Activated CD8-positive, alpha-beta memory T cell treated with anti-CD3 and anti-CD28 coated beads, Interleukin-2, amount 50 U/mL, for 48 hours (primary cell): ENCODE results near the gene CORO7.
A peak's percentile ranks its signal among the peaks of the same experiment; 100 is the strongest.

Experiments used
- DNase-seq: peaks from one replicate; pipeline ENCODE4 v3.0.0-alpha.2; 2020

Gene CORO7

DNA sequence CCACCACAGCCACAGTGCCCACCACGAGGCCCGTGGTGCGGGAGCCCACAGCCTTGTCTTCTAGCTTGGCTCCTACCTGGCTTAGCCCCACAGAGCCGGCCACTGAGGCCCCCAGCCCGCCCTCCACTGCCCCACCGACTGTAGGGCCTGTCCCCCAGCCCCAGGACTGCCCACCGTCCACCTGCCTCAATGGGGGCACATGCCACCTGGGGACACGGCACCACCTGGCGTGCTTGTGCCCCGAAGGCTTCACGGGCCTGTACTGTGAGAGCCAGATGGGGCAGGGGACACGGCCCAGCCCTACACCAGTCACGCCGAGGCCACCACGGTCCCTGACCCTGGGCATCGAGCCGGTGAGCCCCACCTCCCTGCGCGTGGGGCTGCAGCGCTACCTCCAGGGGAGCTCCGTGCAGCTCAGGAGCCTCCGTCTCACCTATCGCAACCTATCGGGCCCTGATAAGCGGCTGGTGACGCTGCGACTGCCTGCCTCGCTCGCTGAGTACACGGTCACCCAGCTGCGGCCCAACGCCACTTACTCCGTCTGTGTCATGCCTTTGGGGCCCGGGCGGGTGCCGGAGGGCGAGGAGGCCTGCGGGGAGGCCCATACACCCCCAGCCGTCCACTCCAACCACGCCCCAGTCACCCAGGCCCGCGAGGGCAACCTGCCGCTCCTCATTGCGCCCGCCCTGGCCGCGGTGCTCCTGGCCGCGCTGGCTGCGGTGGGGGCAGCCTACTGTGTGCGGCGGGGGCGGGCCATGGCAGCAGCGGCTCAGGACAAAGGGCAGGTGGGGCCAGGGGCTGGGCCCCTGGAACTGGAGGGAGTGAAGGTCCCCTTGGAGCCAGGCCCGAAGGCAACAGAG is 34.2 kb downstream of the CORO7 start:
- no peak for DNase-seq

DNA sequence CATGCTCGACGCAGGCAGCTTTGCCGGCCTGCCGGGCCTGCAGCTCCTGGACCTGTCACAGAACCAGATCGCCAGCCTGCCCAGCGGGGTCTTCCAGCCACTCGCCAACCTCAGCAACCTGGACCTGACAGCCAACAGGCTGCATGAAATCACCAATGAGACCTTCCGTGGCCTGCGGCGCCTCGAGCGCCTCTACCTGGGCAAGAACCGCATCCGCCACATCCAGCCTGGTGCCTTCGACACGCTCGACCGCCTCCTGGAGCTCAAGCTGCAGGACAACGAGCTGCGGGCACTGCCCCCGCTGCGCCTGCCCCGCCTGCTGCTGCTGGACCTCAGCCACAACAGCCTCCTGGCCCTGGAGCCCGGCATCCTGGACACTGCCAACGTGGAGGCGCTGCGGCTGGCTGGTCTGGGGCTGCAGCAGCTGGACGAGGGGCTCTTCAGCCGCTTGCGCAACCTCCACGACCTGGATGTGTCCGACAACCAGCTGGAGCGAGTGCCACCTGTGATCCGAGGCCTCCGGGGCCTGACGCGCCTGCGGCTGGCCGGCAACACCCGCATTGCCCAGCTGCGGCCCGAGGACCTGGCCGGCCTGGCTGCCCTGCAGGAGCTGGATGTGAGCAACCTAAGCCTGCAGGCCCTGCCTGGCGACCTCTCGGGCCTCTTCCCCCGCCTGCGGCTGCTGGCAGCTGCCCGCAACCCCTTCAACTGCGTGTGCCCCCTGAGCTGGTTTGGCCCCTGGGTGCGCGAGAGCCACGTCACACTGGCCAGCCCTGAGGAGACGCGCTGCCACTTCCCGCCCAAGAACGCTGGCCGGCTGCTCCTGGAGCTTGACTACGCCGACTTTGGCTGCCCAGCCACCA is 35.1 kb downstream of the CORO7 start:
- no peak for DNase-seq

DNA sequence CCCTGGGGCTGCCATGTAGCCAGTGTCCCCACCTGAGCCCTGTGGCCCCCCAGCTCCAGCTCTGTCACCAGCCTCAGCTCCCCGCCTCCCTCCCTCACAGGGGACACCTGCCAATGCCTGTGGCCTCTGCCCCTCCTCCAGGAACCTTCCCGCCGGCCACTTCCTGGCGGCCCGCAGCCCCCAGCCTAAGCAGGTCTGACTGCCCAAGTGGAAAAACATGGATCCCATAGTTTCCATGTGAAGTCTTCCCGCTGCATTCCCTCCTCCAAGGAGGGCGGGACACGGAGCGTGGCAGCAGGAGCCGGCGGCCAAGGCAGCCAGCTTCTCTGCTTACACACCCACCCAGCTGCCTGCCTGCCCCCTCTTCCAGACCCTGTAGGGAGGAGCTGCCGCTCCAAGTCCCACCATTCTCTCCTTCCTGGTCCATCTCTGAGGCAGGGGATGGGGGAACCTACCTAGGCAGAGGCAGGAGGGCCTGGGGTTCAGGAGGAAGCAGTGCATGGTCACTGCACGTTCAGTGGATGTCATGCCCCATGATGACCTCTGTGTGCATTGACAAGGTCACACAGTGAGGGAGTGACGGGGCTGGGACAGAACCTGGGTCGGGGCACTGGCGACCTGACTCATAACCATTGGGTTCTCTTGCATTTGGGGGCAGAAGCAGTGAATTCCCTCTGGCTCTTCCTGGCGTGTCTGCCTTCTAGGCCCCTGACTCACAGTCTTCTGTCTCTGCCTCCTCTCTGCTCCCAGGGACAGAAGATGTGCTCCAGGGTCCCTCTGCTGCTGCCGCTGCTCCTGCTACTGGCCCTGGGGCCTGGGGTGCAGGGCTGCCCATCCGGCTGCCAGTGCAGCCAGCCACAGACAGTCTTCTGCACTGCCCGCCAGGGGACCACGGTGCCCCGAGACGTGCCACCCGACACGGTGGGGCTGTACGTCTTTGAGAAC is 36.0 kb downstream of the CORO7 start:
- DNase-seq, result no peak

DNA sequence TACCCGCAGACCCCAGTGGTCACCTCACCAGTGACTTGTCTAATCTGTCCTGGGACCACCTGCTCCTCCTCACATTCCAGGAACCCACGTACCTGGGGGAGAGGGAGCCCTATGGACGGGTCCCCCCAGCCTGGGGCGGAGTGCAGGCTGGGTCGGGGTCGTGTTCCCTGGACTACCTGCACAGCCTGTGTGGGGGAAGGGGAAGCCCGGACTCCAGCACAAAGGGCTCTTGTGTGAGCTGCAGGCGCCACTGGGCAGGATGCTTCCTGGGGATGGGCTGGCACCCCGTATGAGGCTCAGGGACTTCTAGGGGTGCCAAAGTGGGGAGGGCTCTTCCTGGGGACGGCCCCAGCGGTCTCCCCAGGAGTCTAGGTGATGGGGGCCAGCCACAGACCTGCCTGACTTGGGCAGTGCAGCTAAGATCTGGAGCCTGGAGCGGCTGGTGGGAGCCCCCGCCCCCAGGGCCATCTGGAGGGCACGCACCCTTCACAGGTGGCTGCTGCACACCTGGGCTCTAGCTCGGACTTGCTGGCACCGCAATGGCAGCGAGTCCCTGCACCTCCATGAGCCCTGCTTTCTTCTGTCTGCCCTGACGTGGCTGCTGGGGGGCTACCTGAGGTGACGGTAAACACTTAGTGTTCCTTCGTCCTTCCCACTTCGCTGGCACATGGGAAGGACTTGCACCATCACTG is 37.3 kb downstream of the CORO7 start:
- no peak for DNase-seq

DNA sequence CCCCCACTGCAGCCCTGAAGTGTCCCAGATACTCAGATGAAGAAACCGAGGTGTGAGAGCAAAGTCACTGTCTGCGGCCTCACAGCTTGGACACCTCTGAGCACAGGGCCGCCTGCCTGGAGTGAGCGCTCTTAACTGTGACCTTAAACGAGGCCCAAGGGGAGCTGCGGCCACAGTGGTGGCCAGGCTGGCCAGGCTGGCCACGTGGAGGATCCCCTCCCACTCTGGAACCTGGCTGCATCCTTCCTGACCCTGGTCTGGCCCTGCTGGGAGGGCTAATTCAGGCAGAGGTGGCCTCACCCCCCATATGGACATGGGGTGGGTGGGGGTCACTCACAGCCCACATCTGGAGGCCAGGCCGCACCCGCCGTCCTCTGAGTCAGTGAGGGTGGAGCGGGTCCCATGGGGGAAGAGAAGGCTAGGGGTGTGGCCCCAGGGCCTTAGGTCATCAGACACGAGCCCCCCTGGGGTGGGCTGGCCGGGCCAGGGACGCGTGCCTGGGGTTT is 38.2 kb downstream of the CORO7 start:
- DNase-seq, result no peak

DNA sequence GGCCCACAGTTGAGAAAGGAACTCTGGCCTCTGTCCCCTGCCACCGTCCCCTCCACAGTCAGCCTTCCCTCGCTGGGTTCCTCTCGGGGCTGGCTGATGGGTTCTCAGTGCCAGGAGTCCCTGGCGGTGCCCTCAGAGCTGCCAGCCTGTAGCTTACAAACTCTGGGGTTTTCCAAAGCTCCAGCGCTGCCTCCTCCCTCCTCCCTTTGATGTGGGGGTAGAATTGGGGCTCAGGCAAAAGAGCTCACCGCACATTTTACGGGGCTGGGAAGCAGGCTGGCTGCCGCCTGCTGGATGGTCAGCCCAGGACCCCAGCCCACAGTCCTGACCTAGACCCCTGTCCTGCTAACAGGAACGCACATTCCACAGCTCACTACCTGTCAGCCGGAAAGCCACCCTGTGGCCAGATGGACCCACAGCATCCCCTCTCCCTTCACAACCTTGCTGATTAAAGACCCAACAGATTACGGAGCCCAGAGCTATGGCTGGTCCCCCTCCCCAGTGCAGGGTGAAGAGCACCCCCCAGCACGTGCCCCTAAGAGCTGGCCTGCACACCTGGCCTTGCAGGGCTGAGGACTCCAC is 38.7 kb downstream of the CORO7 start:
- no peak for DNase-seq

DNA sequence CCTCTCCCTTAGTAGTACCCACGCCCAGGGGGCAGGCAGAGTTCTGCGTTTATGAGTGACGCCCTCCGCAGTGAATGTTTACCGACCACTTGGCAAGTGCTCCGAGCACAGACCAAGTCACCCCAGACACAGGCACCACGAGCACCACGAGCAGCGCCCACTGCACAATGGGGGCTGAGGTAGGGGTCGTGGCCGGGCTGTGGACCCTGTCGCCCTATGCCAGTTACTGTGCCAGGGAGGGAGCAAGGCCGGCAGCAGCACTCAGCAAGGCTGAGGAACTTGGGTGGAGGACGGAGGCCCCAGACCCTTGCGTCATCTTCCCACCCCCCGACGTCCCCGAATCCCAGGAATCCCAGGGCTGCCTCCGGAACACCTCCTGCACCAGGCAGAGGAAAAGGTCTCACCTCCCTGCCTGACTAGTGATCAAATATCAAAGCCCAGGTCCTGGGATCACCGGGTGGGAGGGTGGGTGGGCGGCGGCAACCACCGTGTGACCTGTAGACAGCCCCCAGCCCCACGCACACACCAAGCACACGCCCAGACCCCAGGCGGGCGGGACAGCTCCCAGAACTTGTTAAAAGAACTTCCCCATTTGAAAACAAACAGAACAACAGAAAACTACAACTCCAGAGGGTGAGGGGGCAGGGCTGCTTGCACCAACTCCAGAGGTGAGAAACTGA is 39.4 kb downstream of the CORO7 start:
- DNase-seq, result no peak

DNA sequence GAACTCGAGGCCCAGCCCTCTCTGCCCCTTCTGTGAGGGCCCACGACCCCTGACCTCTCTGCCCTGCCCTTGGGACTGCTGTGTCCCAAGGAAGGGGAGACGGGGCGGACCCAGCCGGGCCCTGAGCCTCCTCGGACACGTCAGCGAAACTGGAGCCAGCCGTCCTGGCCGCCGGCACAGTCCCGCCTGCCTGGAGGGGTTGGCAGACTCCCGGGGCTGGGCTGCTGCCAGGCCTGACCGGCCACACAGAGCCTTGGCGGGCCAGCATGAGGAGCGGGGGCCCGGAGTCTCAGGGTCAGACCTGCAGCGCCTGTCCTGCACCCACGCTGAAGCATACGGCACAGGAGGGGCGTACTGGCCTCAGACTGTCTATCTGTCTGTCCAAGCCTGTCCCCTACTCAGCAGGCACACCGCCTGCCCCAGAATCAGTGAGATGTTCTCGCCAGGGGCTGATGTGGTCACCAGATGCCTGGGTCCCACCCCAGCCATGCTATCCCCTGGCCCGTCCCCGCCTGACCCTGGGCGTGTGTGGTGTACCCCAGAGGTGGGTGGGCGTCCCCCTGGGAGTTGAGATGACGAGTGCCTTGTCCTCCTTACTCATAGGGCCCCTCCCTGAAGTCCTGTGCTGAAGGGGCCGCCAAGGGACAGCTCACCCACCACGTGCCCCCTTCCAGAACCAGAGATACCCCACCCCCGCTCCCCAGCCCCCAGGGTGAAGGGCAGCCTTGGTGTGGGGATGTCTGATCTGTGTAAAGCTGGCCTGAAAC is 40.1 kb downstream of the CORO7 start:
- DNase-seq, result no peak

DNA sequence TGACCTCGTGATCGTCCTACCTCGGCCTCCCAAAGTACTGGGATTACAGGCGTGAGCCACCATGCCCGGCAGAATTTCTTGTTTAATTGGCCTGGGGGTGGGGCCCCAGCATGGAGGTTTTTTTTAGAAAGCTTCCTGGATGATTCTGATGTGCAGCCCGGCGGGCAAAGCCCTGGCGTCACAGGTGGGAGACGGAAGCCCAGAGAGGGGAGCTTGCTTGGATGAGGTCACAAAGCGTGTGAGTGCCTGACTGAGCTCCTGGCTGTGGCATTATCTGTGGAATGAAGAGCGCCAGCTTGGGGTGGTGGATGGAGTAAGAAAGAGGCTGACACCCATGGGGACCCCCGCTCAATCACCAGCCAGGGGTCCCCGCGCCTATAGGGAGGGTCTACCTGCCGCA is 40.7 kb downstream of the CORO7 start:
- no peak for DNase-seq

DNA sequence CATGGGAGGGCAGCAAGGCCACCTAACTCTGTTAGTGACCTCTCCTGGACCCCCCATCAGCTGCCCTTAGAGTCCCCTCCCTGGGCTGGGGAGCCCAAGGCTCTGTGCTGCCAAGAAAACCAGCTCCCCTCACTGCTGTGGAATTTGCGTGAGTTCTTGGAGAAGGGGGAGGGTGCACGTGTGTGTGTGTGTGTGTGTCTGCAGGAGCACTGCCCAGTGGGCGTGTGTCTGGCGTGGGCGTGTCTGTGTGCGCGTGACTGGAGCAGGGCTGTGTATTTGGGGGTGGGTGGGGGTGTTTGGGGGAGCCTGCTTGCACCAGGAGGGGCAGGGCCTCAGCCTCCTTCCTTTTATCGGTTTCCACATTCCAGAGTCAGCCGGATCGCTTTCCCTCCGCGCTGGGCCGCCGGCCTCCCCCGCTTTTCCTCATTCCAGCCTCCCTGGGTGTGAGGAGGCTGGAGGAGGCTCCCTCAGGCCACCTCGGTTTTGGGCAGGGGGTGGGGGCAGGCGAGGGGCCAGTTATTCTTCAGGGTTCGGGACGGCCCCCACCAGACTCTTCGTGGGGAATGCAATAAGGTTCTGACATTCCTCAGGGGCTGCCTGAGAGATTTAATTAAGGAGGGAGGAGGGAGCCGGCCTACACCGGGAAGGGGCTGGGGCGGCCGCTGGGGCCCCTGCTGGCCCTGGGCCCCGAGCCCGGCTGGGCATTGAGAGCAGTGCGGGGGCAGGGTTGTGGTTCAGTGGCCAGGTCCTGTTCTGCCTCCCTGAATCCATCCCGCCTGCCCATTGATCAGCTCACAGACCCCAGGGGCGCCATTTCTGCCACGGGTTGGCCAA is 42.3 kb downstream of the CORO7 start:
- no peak for DNase-seq

DNA sequence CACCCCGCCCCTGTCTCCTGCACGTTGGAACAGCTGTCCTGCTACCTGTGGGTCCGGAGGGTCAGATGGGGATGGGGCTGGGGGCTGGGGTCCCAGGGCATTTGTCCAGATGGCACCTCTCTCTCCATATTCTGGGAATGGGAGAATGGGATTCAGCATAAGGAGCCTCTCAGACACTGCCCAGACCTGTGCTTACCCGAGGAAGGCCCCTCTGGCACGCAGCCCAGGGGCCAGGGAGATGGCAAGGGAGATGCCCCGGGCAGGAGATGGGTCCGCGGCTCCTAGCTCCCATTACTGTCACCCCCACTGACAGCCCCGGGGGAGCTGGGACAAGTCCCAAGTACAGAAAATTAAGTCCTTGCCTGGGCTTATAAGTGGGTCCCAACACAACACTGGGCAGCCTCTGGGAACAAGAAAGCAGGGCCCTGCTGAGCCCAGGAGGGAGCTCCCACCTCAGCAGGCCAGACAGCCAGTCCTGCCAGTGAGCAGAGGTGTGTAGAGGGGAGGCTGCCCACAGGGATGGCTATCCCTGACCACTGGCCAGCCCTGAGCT is 43.0 kb downstream of the CORO7 start:
- DNase-seq, result no peak

DNA sequence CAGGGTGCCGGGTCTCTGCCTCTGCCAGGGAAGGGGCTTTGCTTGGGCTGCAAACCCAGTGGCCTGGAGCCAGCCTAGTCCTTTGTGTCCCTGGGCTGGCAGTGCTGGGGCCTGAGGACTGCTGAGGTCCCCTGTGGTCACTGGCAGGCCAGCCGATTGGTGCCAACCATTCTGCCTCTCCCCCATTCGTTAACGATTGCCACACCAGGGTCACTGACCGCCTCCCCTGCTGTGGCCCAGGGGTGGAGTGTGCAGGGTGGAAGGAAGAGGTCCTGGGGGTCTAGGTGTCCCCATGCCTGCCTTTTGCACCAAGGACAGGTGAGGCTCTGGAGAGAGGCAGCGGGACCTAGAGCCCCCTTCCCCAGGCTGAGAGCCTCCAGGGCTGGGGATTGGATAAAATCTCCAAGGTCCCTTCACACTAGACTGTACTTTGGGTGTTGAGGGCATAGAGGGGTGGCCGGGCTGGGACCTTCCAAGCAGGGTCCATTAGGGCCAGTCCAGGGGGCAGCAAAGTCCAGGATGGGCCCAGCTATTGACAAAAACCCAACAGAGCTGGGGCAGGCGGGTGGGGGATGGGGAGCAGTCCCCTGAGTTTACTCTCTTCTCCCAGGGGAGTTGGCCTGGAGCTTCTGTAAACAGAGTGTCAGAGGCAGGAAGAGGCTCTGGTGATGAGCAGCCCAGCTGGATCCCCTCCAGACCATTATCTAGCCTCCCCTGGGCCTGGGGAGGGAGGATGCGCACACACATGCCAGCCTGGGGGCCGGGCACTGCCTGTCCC is 43.6 kb downstream of the CORO7 start:
- no peak for DNase-seq

DNA sequence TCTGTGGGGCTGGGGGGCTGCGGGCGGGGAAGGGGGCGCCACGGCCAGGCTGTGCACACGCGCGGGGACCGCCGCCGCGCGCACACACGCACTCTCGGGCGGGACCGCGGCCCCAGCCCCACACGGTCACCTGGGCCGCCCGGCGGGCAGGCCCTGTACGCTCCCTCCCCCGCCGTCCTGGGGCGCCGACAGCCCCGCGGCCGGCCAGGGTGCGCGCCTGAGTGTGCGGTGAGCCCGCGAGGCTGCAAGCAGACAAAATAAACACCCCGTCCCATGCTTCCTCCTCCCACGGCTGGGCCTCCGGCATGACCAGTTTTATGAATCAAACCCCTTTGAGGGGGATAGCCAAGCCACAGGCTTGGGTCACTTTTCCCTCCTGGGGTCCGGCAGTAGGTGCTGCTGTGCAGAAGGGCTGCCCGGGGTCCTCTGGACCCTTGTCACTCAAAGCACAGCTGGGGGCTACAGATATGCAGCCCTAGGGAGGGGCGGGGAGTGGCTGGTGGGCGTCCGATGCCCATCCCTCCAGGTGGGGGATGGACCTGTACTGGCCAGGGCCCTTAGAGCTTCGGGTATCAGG is 44.3 kb downstream of the CORO7 start:
- DNase-seq, result peak; percentile 63

DNA sequence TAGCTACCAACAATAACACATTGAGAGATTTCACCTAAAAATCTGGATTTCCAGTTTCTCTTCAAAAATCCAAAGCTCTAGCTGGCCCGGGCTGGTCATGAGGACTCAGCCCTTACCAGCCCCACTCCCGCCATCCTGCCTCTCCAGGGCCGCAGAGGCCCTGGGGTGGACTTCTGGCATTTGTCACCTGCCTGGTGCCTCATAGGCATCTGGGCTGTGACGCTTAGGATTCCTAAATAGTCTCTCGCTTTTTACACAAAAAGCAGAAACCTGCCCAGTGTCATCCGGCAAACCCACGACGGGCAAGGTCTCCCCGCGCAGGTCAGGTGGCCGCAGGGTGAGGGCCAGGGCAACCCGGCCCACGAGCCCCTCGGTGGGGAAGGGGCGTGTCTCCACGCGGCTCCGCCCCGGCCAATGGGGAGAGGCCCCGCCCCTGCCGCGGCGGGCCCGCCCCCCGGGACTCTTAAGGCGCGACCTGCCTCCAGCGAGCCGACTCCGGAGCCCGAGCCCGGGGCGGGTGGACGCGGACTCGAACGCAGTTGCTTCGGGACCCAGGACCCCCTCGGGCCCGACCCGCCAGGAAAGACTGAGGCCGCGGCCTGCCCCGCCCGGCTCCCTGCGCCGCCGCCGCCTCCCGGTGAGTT is 44.9 kb downstream of the CORO7 start, which contains the start of gene VASN:
TSS of gene VASN (plus strand) at position 492 of the 644 bp plus-strand sequence. CDS start 9,030 bp downstream, outside the sequence.
- peak; percentile 90 for DNase-seq

DNA sequence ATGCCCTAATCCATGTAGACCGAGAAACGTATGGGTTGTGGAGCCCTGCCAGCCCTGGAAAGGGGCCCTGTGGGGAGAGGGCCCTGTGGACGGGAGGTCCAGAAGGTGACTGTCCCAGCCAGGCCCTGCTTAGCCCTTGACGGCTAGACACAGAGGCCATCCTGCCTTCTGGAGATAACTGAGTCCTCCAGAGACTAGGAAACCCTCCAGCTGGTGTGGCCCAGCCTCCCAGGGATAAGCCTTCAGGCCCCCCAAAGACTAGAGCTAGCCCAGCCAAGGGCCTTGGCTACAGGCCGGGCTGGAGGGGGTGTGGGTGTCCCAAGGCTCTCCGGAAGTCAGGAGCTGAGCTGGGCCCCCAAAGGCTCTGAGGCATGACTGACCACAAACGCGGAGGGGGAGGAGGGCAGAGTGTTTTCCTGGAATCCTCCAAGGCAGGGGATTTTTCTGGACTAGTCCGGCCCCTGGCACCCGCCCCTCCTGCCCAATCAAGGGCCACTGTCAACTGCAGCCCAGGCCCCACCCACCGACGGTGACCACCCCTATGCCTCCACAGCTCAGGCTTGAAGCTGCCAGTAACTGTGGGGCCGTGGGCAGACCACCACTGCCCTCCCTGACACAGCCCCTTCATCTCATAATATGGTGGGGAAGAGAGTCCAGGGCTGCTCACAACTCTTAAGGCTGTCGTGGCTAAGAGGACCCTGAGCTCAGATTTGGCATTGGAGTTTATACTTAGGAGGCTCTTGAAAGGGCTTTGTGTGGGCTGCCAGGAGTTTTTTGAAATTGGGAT is 45.6 kb downstream of the CORO7 start:
- no peak for DNase-seq

DNA sequence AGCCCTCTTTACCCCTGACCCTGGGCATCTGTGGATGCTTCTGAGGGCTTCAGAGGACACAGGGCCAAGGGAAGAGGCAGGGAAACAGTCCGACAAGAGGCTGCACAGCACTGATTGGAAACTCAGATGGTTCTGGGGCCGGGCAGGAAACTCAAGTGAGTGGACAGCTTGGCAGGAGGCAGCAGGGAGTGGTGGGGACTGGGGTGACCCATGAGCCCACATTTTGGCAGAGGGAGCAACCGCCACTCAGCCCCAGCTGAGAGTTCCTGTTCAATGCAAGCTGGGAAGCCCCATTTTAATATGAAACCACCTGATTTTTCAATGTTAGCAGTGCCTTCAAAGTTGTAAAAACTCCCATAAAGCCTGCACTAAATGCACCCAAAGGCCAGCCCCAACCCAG is 46.2 kb downstream of the CORO7 start:
- no peak for DNase-seq
